ENCODE data around the gene ETV6. TPM values are rescaled to one million over a fixed set of nuclear protein-coding genes. Genes with fewer than 3 reads are reported as not detected.

ETV6 gene
- total RNA-seq, 1 experiment from 2014 or later, result 19.3 TPM

GRCh38 chr12:11650286-11651281, 1.1 kb downstream of the ETV6 start:
- CTCF ChIA-PET, result interaction anchor here (0.6 to 1.7 kb wide), 3 partner anchors 69 to 933 kb away, joined by 3 to 6 read pairs (median 3); no protein-coding TSS in a partner anchor

GRCh38 chr12:11651381-11651780, 1.9 kb downstream of the ETV6 start:
- H3K9me3 Mint-ChIP-seq (ENCODE audit: unreplicated experiment), result no peaks in the 10 kb centered on the region
- peak overlapping the region; percentile 82 for H3K4me3 Mint-ChIP-seq (ENCODE audit: unreplicated experiment)
- intact Hi-C loops (cut with micrococcal nuclease), result loop anchor here (2.0 to 5.0 kb wide), 5 partner anchors 46 to 226 kb away; no protein-coding TSS in a partner anchor
- BruUV-seq (replicated peaks), result no TSS peak
- peak overlapping the region; percentile 77 for H3K27ac Mint-ChIP-seq (ENCODE audit: low read depth, unreplicated experiment)
- POLR2A ChIA-PET, result interaction anchor here (1.2 to 3.3 kb wide), 5 partner anchors 46 to 134 kb away, joined by 3 to 21 read pairs (median 8); no protein-coding TSS in a partner anchor
- peaks cover 21% of the 10 kb centered on the region for H3K4me1 Mint-ChIP-seq (ENCODE audit: insufficient read depth, unreplicated experiment)
- TF ChIP-seq, protein P1, sequence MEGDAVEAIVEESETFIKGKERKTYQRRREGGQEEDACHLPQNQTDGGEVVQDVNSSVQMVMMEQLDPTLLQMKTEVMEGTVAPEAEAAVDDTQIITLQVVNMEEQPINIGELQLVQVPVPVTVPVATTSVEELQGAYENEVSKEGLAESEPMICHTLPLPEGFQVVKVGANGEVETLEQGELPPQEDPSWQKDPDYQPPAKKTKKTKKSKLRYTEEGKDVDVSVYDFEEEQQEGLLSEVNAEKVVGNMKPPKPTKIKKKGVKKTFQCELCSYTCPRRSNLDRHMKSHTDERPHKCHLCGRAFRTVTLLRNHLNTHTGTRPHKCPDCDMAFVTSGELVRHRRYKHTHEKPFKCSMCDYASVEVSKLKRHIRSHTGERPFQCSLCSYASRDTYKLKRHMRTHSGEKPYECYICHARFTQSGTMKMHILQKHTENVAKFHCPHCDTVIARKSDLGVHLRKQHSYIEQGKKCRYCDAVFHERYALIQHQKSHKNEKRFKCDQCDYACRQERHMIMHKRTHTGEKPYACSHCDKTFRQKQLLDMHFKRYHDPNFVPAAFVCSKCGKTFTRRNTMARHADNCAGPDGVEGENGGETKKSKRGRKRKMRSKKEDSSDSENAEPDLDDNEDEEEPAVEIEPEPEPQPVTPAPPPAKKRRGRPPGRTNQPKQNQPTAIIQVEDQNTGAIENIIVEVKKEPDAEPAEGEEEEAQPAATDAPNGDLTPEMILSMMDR (IDR thresholded peaks at IDR 0.05; ENCODE audit: unreplicated experiment), result no peak
- no peak for DNase-seq (ENCODE audit: unreplicated experiment)
- H3K36me3 Mint-ChIP-seq (ENCODE audit: insufficient read depth, unreplicated experiment), result no peaks in the 10 kb centered on the region
- CTCF ChIA-PET, result no interaction called here
- H3K27me3 Mint-ChIP-seq (ENCODE audit: insufficient read depth, unreplicated experiment), result no peaks in the 10 kb centered on the region

More at GRCh38 chr12:11650286-11651281, 1.1 kb downstream of the ETV6 start:
- Mint-ChIP-seq H3K9me3 (ENCODE audit: unreplicated experiment) (no peaks in the 10 kb centered on the region), H3K27me3 (ENCODE audit: insufficient read depth, unreplicated experiment) (no peaks in the 10 kb centered on the region), H3K36me3 (ENCODE audit: insufficient read depth, unreplicated experiment) (no peaks in the 10 kb centered on the region), H3K4me3 (ENCODE audit: unreplicated experiment) (peak overlapping the region; percentile 82), H3K27ac (ENCODE audit: low read depth, unreplicated experiment) (peak overlapping the region; percentile 77), H3K4me1 (ENCODE audit: insufficient read depth, unreplicated experiment) (peaks cover 15% of the 10 kb centered on the region)
- TSS peak; percentile 50 for BruUV-seq (replicated peaks)
- TF ChIP-seq, protein P1 (IDR thresholded peaks at IDR 0.05; ENCODE audit: unreplicated experiment), result no peak
- intact Hi-C loops (cut with micrococcal nuclease), result loop anchor here (1.0 to 5.0 kb wide), 6 partner anchors 47 to 383 kb away; no protein-coding TSS in a partner anchor
- DNase-seq (ENCODE audit: unreplicated experiment), result peak; percentile 57
- POLR2A ChIA-PET, result interaction anchor here (0.5 to 3.3 kb wide), 27 partner anchors 22 to 1066 kb away, joined by 3 to 21 read pairs (median 5); partner anchors contain the start of gene LRP6

GRCh38 chr12:11651785-11652184, 2.3 kb downstream of the ETV6 start:
- DNase-seq (ENCODE audit: unreplicated experiment), result no peak
- ChIA-PET POLR2A (no interaction called here), CTCF (no interaction called here)
- Mint-ChIP-seq H3K27ac (ENCODE audit: low read depth, unreplicated experiment) (peak overlapping the region; percentile 77), H3K27me3 (ENCODE audit: insufficient read depth, unreplicated experiment) (no peaks in the 10 kb centered on the region), H3K4me3 (ENCODE audit: unreplicated experiment) (peak overlapping the region; percentile 82), H3K9me3 (ENCODE audit: unreplicated experiment) (no peaks in the 10 kb centered on the region), H3K4me1 (ENCODE audit: insufficient read depth, unreplicated experiment) (peaks cover 25% of the 10 kb centered on the region), H3K36me3 (ENCODE audit: insufficient read depth, unreplicated experiment) (no peaks in the 10 kb centered on the region)
- intact Hi-C loops (cut with micrococcal nuclease), result loop anchor here (2.0 to 5.0 kb wide), 5 partner anchors 46 to 226 kb away; no protein-coding TSS in a partner anchor
- BruUV-seq (replicated peaks), result no TSS peak
- TF ChIP-seq, protein P1 (IDR thresholded peaks at IDR 0.05; ENCODE audit: unreplicated experiment), result no peak

Measured in MCF 10A (cell line).